CD14-positive monocyte (primary cell): ENCODE measurements around the gene CPNE2. TPM values are rescaled to one million over a fixed set of nuclear protein-coding genes. Genes with fewer than 3 reads are reported as not detected.
A peak's percentile ranks its signal among the peaks of the same experiment; 100 is the strongest.

ENCODE experiments used
- DNase-seq, 3 donors: peaks; one replicate each; pipeline ENCODE4 v3.0.0-alpha.2; 2011 to 2022
- H2AFZ ChIP-seq: 2 replicates; pipeline ENCODE4 v1.6.0; 2012; ENCODE audit warnings: mild to moderate bottlenecking, low read depth, low read length, inconsistent platforms; ENCODE audit not compliant: insufficient read depth, poor library complexity, severe bottlenecking
- H3K27ac ChIP-seq, 2 donors: 1 replicate in 1 of 2; 2 replicates in 1 of 2; pipeline ENCODE4 v1.5.1; 2012 to 2013; ENCODE audit warnings: low read length in 2 of 2, control low read depth in 1 of 2, inconsistent platforms in 1 of 2, low read depth in 1 of 2, mild to moderate bottlenecking in 1 of 2
- H3K27me3 ChIP-seq, 2 donors: one replicate each; pipeline versions ENCODE4 v1.6.0 to v1.6.1; 2011 to 2013; ENCODE audit warnings: low read length in 2 of 2; ENCODE audit not compliant: control insufficient read depth in 2 of 2, insufficient read depth in 2 of 2
- H3K36me3 ChIP-seq, 2 donors: replicated peaks in 1 of 2; 1 replicate in 1 of 2; 2 replicates in 1 of 2; pipeline versions ENCODE4 v1.5.1 to v1.6.1; 2012 to 2013; ENCODE audit warnings: low read length in 2 of 2, control low read depth in 1 of 2, inconsistent platforms in 1 of 2, mild to moderate bottlenecking in 1 of 2; ENCODE audit not compliant: insufficient read depth in 2 of 2, control insufficient read depth in 1 of 2
- H3K4me1 ChIP-seq, 2 donors: 1 replicate in 1 of 2; 2 replicates in 1 of 2; pipeline versions ENCODE4 v1.5.1 to v1.6.1; 2012 to 2013; ENCODE audit warnings: low read length in 2 of 2, control low read depth in 1 of 2, inconsistent platforms in 1 of 2, mild to moderate bottlenecking in 1 of 2, moderate library complexity in 1 of 2; ENCODE audit not compliant: insufficient read depth in 2 of 2, control insufficient read depth in 1 of 2
- H3K4me2 ChIP-seq: replicated peaks from 2 replicates; pipeline ENCODE3; 2012; ENCODE audit warnings: low read length, moderate library complexity, mild to moderate bottlenecking; ENCODE audit not compliant: poor library complexity, severe bottlenecking; ENCODE audit errors: extremely low read depth
- H3K4me3 ChIP-seq, 3 experiments: fragments of 200-600 bp in 1 of 3; sonication (generic) in 1 of 3; replicated peaks in 1 of 3; 1 replicate in 2 of 3; 2 replicates in 1 of 3; pipeline ENCODE4 v1.5.1; 2011 to 2013; ENCODE audit warnings: low read length in 3 of 3, mild to moderate bottlenecking in 3 of 3, control low read depth in 2 of 3, low read depth in 2 of 3, inconsistent platforms in 1 of 3, moderate library complexity in 1 of 3
- H3K79me2 ChIP-seq: 2 replicates; pipeline ENCODE4 v1.6.0; 2012; ENCODE audit warnings: mild to moderate bottlenecking, control low read depth, inconsistent platforms, low read length, moderate library complexity; ENCODE audit not compliant: insufficient read depth
- H3K9ac ChIP-seq: 2 replicates; pipeline ENCODE4 v1.6.0; 2017; ENCODE audit warnings: low read length, mild to moderate bottlenecking; ENCODE audit not compliant: insufficient read depth, poor library complexity, severe bottlenecking
- H3K9me3 ChIP-seq, 2 donors: replicated peaks in 1 of 2; 1 replicate in 1 of 2; 2 replicates in 1 of 2; pipeline versions ENCODE4 v1.5.1 to v1.6.1; 2012 to 2013; ENCODE audit warnings: low read length in 2 of 2, control low read depth in 1 of 2; ENCODE audit not compliant: control insufficient read depth in 1 of 2, insufficient read depth in 1 of 2
- H4K20me1 ChIP-seq: 2 replicates; pipeline ENCODE4 v1.6.0; 2012; ENCODE audit warnings: mild to moderate bottlenecking, low read length, control low read depth, moderate library complexity; ENCODE audit not compliant: insufficient read depth
- H3K27ac Mint-ChIP-seq, 7 donors: one replicate each; pipeline ENCODE4 v1.8.0; 2020; ENCODE audit warnings: mild to moderate bottlenecking in 7 of 7, mixed read lengths in 7 of 7, moderate library complexity in 6 of 7, inconsistent platforms in 2 of 7
- H3K27me3 Mint-ChIP-seq, 3 donors: one replicate each; pipeline ENCODE4 v1.8.0; 2021 to 2022; ENCODE audit warnings: low read depth in 3 of 3, mild to moderate bottlenecking in 3 of 3, mixed read lengths in 3 of 3, moderate library complexity in 3 of 3, inconsistent platforms in 1 of 3
- H3K36me3 Mint-ChIP-seq, 2 donors: one replicate each; pipeline ENCODE4 v1.8.0; 2020; ENCODE audit warnings: mixed read lengths in 2 of 2, inconsistent platforms in 1 of 2, mild to moderate bottlenecking in 1 of 2
- H3K4me1 Mint-ChIP-seq: one replicate; pipeline ENCODE4 v1.8.0; 2020; ENCODE audit warnings: mild to moderate bottlenecking, mixed read lengths
- H3K4me3 Mint-ChIP-seq, 2 donors: one replicate each; pipeline ENCODE4 v1.8.0; 2020; ENCODE audit warnings: mild to moderate bottlenecking in 2 of 2, mixed read lengths in 2 of 2, moderate library complexity in 1 of 2
- H3K9me3 Mint-ChIP-seq, 7 donors: one replicate each; pipeline ENCODE4 v1.8.0; 2020 to 2022; ENCODE audit warnings: mixed read lengths in 7 of 7, mild to moderate bottlenecking in 6 of 7, moderate library complexity in 6 of 7, inconsistent platforms in 2 of 7
- CTCF ChIP-seq: fragments of 200-600 bp; IDR thresholded peaks from one replicate; pipeline ENCODE4 v1.8.0; 2022; ENCODE audit warnings: antibody characterized with exemption, mild to moderate bottlenecking
- WGBS: methylation state at CpG from one replicate; pipeline ENCODE4 v1.1.5; 2013; ENCODE audit warnings: missing lambda C conversion rate; ENCODE audit not compliant: insufficient coverage; 5-methylcytosine and 5-hydroxymethylcytosine counted together
- intact Hi-C, 2 donors: fragments of 100-400 bp; cut with micrococcal nuclease; formaldehyde crosslinking; loops; one replicate each; pipeline versions ENCODE4 v1.15.0 to v1.15.1; 2023
- polyA plus RNA-seq, 3 donors: library from polyadenylated mRNA; depleted of rRNA in 1 of 3; unstranded in 2 of 3; stranded (reverse) in 1 of 3; fragments of 300-500 nt in 2 of 3; fragments of >200 nt in 1 of 3; fragmentation: Illumina TruSeq in 2 of 3; gene quantifications; 1 replicate in 2 of 3; 2 replicates in 1 of 3; pipeline ENCODE4 v1.2.3, GENCODE V29; 2012 to 2021

Gene CPNE2
- polyA plus RNA-seq, 3 donors, result 18.3 to 68.8 (median 23.9) TPM

- Histone ChIP-seq H3K4me2 (no peak overlapping the region), H3K27me3 (no peaks in the 10 kb centered on the region), H3K79me2 (peaks cover 75% of the 10 kb centered on the region), H3K4me3 (no peak overlapping the region), H2AFZ (no peak overlapping the region), H3K36me3 (peaks cover 48 to 74% of the 10 kb centered on the region in 2 donors), H3K9ac (no peak overlapping the region), H4K20me1 (peaks cover 5% of the 10 kb centered on the region), H3K9me3 (no peaks in the 10 kb centered on the region), H3K27ac (peak overlapping the region in 1 of 2 donors; percentile 84), H3K4me1 (peaks cover 47 to 52% of the 10 kb centered on the region in 2 donors)
- Mint-ChIP-seq H3K36me3 (peaks cover 63 to 68% of the 10 kb centered on the region in 2 donors), H3K4me3 (no peak overlapping the region), H3K9me3 (peaks cover 0 to 3% (median 0%) of the 10 kb centered on the region in 7 donors), H3K4me1 (peaks cover 50% of the 10 kb centered on the region), H3K27me3 (no peaks in the 10 kb centered on the region), H3K27ac (peak overlapping the region in 6 of 7 donors; percentile 12 to 87 (median 80))
- no peak for DNase-seq
- WGBS, result 100% methylated on average over 1 of the region's 3 CpGs
- TF ChIP-seq CTCF, result no peak
- intact Hi-C loops, result no loop called here
Measured at GRCh38 chr16:57071831-57072582, 20.4 kb upstream of the CPNE2 start.

- no peaks in the 10 kb centered on the region for H3K27me3 ChIP-seq
- peaks cover 55 to 75% of the 10 kb centered on the region in 2 donors for H3K36me3 ChIP-seq
- H3K4me1 ChIP-seq, result peaks cover 39 to 45% of the 10 kb centered on the region in 2 donors
- H4K20me1 ChIP-seq, result peaks cover 5% of the 10 kb centered on the region
- peak overlapping the region; percentile 22 to 87 (median 35) for H3K27ac Mint-ChIP-seq
- no peaks in the 10 kb centered on the region for H3K9me3 ChIP-seq
- no peaks in the 10 kb centered on the region for H3K27me3 Mint-ChIP-seq
- intact Hi-C loops, result no loop called here
- no peak overlapping the region for H3K4me3 ChIP-seq
- no peak overlapping the region for H2AFZ ChIP-seq
- H3K9me3 Mint-ChIP-seq, result peaks cover 0 to 3% (median 0%) of the 10 kb centered on the region in 7 donors
- 80% methylated on average over 4 of the region's 8 CpGs for WGBS
- no peak overlapping the region for H3K4me2 ChIP-seq
- no peak for DNase-seq
- H3K27ac ChIP-seq, result peak overlapping the region in 1 of 2 donors; percentile 84
- peaks cover 63 to 70% of the 10 kb centered on the region in 2 donors for H3K36me3 Mint-ChIP-seq
- H3K9ac ChIP-seq, result no peak overlapping the region
- H3K4me1 Mint-ChIP-seq, result peaks cover 42% of the 10 kb centered on the region
- H3K79me2 ChIP-seq, result peaks cover 69% of the 10 kb centered on the region
- TF ChIP-seq CTCF, result no peak
- H3K4me3 Mint-ChIP-seq, result no peak overlapping the region
Measured at GRCh38 chr16:57072616-57073275, 19.6 kb upstream of the CPNE2 start.
